ENCODE results near the gene MAPK11. TPM values are rescaled to one million over a fixed set of nuclear protein-coding genes. Genes with fewer than 3 reads are reported as not detected.

Gene MAPK11
- total RNA-seq, 1 donor from 2014 or later = 8.2 TPM

Other genes starting within 250 kb of the MAPK11 start
- not detected for gene TTLL8, start 212.1 kb downstream of the MAPK11 start, total RNA-seq
- gene MLC1, start 185.0 kb downstream of the MAPK11 start, total RNA-seq = not detected
- not detected for gene MOV10L1, start 180.4 kb downstream of the MAPK11 start, total RNA-seq
- 10.6 TPM for gene PANX2, start 99.6 kb downstream of the MAPK11 start, total RNA-seq
- 25.9 TPM for gene TRABD, start 84.5 kb downstream of the MAPK11 start, total RNA-seq
- 85.2 TPM for gene SELENOO, start 69.4 kb downstream of the MAPK11 start, total RNA-seq
- 21.3 TPM for gene TUBGCP6, start 25.4 kb downstream of the MAPK11 start, total RNA-seq
- 33.3 TPM for gene HDAC10, start 19.1 kb downstream of the MAPK11 start, total RNA-seq
- 5.0 TPM for gene MAPK12, start 8.7 kb downstream of the MAPK11 start, total RNA-seq
- 187 TPM for gene PLXNB2, start 37.3 kb upstream of the MAPK11 start, total RNA-seq
- gene DENND6B, start 56.6 kb upstream of the MAPK11 start, total RNA-seq = 1.8 TPM
- gene PPP6R2, start 72.9 kb upstream of the MAPK11 start, total RNA-seq = 65.4 TPM
- gene SBF1, start 204.7 kb upstream of the MAPK11 start, total RNA-seq = 31.2 TPM
- 1.3 TPM for gene ADM2, start 211.2 kb upstream of the MAPK11 start, total RNA-seq
- gene MIOX, start 216.5 kb upstream of the MAPK11 start, total RNA-seq = not detected
- 50.2 TPM for gene LMF2, start 237.3 kb upstream of the MAPK11 start, total RNA-seq
- gene NCAPH2, start 237.8 kb upstream of the MAPK11 start, total RNA-seq = 18.8 TPM

Data from left lobe of liver (tissue), 1 donor.